Measurements from ENCODE around the gene KCNJ10. TPM values are rescaled to one million over a fixed set of nuclear protein-coding genes. Genes with fewer than 3 reads are reported as not detected.

Gene KCNJ10
- total and polyA plus RNA-seq, 2 of the 13 experiments (the other 11 are each of a cell fraction or from before 2014, with no cell fraction given), result 4.4 to 10.3 TPM

GRCh38 chr1:160070243-160071163 is 543 bp upstream of the KCNJ10 start (continued):
- TF ChIP-seq SAP130 (CRISPR knock-in tag; IDR thresholded peaks at IDR 0.05; ENCODE audit: low read depth) (peak; percentile 61), POLR2A (IDR thresholded peaks at IDR 0.05; ENCODE audit: insufficient read depth in 1 of 2, low read depth in 2 of 2, low read length in 2 of 2) (peak in 1 of 2 experiments; percentile 46; a peak in 1 of 4 replicates), POLR2G (IDR thresholded peaks at IDR 0.05; ENCODE audit: low read depth, low read length) (peak; percentile 67), SKI (IDR thresholded peaks at IDR 0.05; ENCODE audit: partially characterized antibody) (no peak), SP1 (IDR thresholded peaks at IDR 0.05) (no peak), SP1 (CRISPR knock-in tag; IDR thresholded peaks at IDR 0.05) (peak; percentile 32; the same call in 1 of the 2 replicates), ZFX (CRISPR knock-in tag; IDR thresholded peaks at IDR 0.05; ENCODE audit: low read depth) (peak; percentile 67), ZNF768 (CRISPR knock-in tag; IDR thresholded peaks at IDR 0.05) (peak; percentile 56; the same call in 1 of the 2 replicates), ZNF605 (CRISPR knock-in tag; IDR thresholded peaks at IDR 0.05) (0 out of 2 replicates have a peak, but pooled peaks have one; percentile 41), EED (CRISPR knock-in tag; IDR thresholded peaks at IDR 0.05) (0 out of 2 replicates have a peak, but pooled peaks have one; percentile 33), MEIS1 (CRISPR knock-in tag; IDR thresholded peaks at IDR 0.05; ENCODE audit: borderline replicate concordance) (0 out of 2 replicates have a peak, but pooled peaks have one; percentile 8), ZNF747 (CRISPR knock-in tag; IDR thresholded peaks at IDR 0.05; ENCODE audit: borderline replicate concordance) (peak; percentile 22; the same call in 1 of the 2 replicates), RBM39 (IDR thresholded peaks at IDR 0.05; ENCODE audit: low read depth, low read length, poor library complexity, severe bottlenecking) (no peak), GABPB1 (CRISPR knock-in tag; IDR thresholded peaks at IDR 0.05) (peak; percentile 38; the same call in 1 of the 2 replicates), POLR2AphosphoS5 (IDR thresholded peaks at IDR 0.05; ENCODE audit: low read depth, low read length) (peak; percentile 54; the same call in 1 of the 2 replicates), TBX2 (CRISPR knock-in tag; IDR thresholded peaks at IDR 0.05; ENCODE audit: borderline replicate concordance) (peak; percentile 69), TAF1 (CRISPR knock-in tag; IDR thresholded peaks at IDR 0.05) (peak; percentile 47; the same call in 1 of the 2 replicates), ZFY (CRISPR knock-in tag; IDR thresholded peaks at IDR 0.05) (peak; percentile 68), LCORL (IDR thresholded peaks at IDR 0.05) (no peak), LCORL (CRISPR knock-in tag; IDR thresholded peaks at IDR 0.05) (0 out of 2 replicates have a peak, but pooled peaks have one; percentile 44), SP5 (CRISPR knock-in tag; IDR thresholded peaks at IDR 0.05; ENCODE audit: borderline replicate concordance, low read depth) (peak; percentile 24; the same call in 1 of the 2 replicates)
- TF ChIP-seq, protein P1, sequence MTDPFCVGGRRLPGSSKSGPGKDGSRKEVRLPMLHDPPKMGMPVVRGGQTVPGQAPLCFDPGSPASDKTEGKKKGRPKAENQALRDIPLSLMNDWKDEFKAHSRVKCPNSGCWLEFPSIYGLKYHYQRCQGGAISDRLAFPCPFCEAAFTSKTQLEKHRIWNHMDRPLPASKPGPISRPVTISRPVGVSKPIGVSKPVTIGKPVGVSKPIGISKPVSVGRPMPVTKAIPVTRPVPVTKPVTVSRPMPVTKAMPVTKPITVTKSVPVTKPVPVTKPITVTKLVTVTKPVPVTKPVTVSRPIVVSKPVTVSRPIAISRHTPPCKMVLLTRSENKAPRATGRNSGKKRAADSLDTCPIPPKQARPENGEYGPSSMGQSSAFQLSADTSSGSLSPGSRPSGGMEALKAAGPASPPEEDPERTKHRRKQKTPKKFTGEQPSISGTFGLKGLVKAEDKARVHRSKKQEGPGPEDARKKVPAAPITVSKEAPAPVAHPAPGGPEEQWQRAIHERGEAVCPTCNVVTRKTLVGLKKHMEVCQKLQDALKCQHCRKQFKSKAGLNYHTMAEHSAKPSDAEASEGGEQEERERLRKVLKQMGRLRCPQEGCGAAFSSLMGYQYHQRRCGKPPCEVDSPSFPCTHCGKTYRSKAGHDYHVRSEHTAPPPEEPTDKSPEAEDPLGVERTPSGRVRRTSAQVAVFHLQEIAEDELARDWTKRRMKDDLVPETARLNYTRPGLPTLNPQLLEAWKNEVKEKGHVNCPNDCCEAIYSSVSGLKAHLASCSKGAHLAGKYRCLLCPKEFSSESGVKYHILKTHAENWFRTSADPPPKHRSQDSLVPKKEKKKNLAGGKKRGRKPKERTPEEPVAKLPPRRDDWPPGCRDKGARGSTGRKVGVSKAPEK (CRISPR knock-in tag; IDR thresholded peaks at IDR 0.05; ENCODE audit: borderline replicate concordance), result peak; percentile 92; the same call in 1 of the 2 replicates
- TF ChIP-seq, protein P2, sequence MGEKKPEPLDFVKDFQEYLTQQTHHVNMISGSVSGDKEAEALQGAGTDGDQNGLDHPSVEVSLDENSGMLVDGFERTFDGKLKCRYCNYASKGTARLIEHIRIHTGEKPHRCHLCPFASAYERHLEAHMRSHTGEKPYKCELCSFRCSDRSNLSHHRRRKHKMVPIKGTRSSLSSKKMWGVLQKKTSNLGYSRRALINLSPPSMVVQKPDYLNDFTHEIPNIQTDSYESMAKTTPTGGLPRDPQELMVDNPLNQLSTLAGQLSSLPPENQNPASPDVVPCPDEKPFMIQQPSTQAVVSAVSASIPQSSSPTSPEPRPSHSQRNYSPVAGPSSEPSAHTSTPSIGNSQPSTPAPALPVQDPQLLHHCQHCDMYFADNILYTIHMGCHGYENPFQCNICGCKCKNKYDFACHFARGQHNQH (CRISPR knock-in tag; IDR thresholded peaks at IDR 0.05), result 0 out of 2 replicates have a peak, but pooled peaks have one; percentile 30
- TF ChIP-seq, protein P3, sequence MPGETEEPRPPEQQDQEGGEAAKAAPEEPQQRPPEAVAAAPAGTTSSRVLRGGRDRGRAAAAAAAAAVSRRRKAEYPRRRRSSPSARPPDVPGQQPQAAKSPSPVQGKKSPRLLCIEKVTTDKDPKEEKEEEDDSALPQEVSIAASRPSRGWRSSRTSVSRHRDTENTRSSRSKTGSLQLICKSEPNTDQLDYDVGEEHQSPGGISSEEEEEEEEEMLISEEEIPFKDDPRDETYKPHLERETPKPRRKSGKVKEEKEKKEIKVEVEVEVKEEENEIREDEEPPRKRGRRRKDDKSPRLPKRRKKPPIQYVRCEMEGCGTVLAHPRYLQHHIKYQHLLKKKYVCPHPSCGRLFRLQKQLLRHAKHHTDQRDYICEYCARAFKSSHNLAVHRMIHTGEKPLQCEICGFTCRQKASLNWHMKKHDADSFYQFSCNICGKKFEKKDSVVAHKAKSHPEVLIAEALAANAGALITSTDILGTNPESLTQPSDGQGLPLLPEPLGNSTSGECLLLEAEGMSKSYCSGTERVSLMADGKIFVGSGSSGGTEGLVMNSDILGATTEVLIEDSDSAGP (CRISPR knock-in tag; IDR thresholded peaks at IDR 0.05; ENCODE audit: borderline replicate concordance), result 0 out of 2 replicates have a peak, but pooled peaks have one; percentile 50

Data from HepG2 (cell line).